GM19025 (cell line): ENCODE data around the gene TAGLN2.
"Not testable (repeated sequence)": the region's sequence is repeated elsewhere in the genome, so short reads cannot be mapped to it uniquely, and the experiment has no call there.

Experiments used
- ATAC-seq: cut with Tn5 transposase; IDR thresholded peaks from one replicate; pipeline ENCODE4 v1.9.1; 2021; ENCODE audit warnings: mild to moderate bottlenecking, low read depth, moderate library complexity; ENCODE audit not compliant: unreplicated experiment

TAGLN2 gene

GRCh38 chr1:159908031-159908940, 17.0 kb downstream of the TAGLN2 start:
- no peak for ATAC-seq

DNA sequence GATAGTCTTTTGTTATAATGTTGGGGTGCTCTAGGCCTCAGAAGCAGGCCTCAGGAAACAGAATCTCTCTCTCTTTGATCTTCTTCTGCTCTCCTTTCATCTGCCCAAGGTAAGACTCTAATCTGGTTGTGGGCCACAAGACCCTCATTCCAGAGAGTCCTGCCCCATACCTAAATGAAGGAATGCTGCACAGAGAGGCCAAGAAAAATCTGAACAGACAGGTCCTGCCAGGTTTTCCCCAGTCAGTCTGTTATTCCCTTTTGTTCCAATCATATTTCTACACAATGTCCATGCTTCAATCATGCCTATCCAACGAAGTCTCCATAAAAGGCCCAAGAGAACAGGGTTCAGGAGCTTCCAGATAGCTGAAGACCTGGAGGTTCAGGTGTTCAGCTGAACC, 18.3 kb downstream of the TAGLN2 start:
- no peak for ATAC-seq

DNA sequence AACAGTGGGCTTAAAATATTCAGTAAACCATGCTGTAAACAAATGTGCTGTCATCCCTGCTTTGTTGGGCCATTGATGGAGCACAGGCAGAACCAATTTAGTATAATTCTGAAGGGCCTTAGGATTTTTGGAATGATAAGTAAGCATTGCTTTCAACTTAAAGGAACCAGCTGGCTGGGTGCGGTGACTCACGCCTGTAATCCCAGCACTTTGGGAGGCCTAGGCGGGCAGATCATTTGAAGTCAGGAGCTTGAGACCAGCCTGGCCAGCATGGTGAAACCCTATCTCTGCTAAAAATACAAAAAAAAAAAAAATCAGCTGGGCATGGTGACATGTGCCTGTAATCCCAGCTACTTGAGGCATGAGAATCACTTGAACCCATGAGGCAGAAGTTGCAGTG, 21.3 kb downstream of the TAGLN2 start:
- not testable (repeated sequence) for ATAC-seq

DNA sequence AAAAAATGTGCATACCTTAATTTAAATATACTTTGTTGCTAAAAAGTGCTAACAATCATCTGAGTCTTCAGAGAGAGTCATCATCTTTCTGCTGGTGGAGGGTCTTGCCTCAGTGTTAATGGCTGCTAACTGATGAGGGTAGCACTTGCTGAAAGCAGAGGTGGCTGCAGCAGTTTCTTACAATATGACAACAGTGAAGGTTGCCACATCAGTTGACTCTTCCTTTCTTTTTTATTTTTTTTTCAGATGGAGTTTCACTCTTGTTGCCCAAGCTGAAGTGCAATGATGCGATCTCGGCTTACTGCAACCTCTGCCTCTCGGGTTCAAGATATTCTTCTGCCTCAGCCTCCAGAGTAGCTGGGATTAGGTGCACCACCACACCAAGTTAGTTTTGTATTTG, 22.8 kb downstream of the TAGLN2 start:
- ATAC-seq, result no peak

DNA sequence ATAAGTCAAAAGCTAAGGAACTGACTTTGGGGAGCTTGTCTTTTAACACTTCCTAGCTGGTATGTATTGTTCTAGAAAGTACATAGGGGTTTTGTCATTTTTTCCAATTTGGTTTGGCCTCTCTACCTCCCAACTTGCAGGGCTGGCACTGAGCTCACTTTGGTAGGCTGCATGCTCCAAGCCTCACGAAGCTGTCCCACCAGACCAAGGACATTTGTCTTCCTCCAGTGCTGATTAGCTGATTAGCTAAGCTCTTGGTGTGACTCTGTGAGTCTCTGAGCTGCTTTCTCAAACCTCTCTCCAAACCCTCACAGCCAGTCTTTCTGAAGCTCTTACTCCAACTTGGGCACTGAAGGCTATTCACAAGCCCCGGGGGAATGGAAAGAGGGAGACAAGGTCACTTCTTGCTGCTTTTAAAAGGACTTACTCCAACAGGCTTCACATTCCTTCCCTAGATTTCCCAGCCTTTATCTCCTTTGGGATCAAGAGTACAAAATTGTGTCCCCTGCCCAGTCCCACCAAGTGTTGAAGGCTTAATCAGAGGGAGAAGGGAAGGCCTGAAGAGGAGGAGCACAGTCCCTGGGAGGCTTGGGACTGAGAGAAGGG, 24.4 kb downstream of the TAGLN2 start:
- ATAC-seq, result no peak

DNA sequence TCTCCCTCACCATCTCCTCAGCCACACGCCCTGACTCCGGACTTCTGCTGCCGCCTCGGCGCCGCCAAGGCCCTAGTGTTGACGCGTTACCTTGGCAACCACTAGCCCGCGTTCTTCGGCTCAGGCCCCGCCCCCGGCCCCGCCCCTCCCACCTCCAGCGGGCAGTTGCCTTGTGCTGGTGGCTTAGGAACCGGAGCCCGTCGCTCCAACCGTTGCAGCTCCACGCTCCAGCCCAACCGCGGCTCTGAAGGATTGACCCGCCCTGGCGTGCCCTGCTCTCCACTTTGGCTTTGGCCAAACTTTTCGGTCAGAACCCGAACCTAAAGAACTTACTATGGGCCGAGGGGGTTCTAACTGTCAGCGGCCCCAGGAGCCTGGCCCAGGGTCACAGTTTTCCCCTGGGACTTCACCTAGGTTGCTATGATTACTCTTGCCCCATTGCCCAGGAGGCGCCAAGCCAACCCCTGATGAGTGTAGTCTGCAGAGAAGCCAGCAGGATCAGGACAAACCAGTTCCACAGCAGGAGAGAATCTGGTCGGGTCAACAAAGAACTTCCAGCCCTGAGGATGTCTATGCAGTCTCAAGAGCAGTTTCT, 25.1 kb downstream of the TAGLN2 start, which contains the start of gene CFAP45:
CFAP45 (minus strand) TSS at position 80 of the 595 bp plus-strand sequence; CDS start at position 13, 67 bp downstream.
- no peak for ATAC-seq

DNA sequence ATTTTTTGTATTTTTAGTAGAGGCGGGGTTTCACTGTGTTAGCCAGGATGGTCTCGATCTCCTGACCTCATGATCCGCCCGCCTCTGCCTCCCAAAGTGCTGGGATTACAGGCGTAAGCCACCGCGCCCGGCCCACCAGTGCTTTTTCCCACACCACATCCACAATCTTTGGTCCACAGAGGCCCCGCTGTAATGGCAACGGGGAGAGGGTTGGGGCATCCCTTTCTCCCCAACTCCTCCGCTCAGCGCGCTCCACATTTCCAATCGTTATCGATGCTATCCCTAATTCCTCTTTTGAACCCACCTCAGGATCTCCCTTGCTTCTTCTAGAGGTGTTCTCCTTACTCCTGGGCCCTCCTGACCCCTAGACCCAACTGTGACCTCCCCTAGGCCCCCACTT, 25.7 kb downstream of the TAGLN2 start:
- ATAC-seq, result not testable (repeated sequence)

- no peak for ATAC-seq
These were observed 26.8 kb downstream of the TAGLN2 start for GRCh38 chr1:159898527-159898926.

DNA sequence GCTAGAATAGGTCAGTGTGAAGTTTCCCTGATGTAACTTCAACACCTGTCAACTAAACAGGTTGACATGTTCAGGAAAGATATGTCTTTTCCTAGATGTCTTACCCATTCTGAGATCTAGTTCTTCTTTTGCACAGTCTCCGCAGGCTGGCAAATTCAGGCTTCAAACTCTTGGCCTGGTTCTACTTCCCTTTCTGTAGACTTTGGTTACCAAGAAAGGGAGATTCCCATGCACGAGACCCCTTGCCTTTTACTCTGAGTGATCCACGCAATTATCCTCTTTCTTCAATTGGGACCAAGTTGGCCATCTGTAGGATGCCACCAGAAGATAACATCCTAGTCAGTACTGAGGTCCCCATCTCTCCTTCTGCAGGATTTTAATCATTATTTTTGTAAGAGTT, 27.3 kb downstream of the TAGLN2 start:
- ATAC-seq, result no peak

DNA sequence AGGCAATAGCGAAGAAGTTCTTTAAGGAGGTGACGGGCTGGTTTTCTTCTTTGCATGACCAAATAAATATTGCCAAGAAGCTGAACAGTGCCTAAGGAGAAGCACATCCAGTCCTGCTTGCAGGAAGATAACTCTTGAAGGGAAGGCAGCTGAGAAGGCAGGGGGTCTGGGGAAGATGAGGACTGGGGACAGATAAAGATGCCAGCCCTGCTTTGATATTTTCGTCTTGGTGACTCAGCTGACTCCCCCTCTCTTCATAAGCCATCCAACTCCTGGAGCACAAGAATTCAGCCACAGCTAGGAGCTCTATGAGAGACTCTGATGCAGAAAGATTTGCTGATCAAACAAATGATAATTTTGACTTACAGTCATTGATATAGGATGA, 28.8 kb downstream of the TAGLN2 start:
- ATAC-seq, result no peak

GRCh38 chr1:159895836-159896545, 29.3 kb downstream of the TAGLN2 start:
- ATAC-seq, result no peak

DNA sequence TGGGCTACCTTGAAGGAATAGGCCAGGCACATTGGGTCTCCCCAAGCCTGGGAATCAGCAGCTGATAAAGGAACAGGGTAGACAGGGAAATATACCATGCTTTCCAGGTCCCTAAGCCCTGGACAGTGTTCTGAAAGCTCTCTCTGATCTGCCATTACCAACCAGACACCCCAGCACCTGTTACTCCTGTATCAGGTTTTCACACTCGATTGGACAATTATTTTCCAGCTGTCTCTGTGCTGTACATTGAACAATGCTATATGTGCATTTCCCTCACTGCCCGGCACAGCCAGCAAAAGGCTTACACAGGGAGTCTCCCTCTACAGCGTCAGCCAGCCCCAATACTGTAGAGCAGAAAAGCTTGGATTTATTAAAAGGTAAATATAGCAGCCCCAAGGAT, 30.0 kb downstream of the TAGLN2 start:
- no peak for ATAC-seq

DNA sequence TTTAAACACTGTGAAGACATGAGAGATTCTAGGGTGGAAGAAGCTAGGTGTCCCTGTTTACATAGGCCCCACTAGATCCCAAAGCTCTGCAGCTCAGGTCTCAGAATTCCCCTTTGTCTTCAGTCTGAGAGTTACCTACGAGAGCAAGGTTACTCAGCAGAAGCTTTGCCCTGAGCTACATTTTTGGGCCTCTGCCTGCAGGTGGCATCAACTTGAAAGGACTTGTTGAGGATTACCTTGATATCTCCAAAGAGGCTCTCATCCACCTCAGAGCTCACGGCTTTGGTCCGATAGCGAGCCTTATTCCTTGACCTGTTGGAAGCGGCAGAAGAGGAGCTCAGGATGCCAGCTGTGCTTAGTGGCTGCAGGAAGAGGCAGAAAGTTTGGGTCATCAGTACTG, 32.4 kb downstream of the TAGLN2 start:
- ATAC-seq, result no peak

DNA sequence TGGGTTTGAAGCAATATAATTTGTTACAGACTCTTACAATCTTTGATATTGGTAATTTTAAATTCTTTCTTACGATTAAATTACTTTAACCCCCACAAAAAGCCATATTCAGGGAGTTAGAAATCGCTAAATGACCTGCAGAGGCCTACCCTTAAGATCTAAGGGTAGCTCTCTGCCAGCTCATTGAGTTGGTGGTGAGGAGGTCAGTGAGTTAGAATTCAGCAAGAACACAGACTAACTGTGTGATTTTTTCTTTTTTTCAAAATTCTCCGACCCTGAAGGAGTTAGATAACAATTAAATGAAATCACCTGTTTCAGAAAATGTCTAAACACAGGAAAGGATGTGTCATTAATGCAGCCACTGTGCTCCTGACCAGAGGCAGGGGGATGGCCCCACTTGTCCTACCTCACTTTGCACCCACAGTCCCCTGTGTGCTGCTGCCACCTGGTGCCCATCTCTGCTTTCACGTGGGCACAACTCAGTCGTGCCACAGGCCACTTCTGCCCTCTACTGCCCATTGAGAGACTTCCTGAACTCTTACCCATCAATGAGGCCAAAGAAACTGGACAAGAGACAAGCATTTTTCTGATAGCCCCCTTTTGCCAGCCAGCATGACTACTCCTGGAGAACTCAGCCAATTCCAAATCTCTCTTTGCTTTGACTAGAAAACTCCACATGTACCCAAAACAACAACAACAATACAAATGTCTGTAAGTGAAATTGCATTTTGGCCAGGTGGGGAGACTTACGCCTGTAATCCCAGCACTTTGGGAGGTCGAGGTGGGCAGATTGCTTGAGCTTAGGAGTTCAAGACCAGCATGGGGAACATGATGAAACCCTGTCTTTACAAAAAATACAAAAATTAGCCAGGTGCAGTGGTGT, 33.8 kb downstream of the TAGLN2 start:
- ATAC-seq, result peak; percentile 79

DNA sequence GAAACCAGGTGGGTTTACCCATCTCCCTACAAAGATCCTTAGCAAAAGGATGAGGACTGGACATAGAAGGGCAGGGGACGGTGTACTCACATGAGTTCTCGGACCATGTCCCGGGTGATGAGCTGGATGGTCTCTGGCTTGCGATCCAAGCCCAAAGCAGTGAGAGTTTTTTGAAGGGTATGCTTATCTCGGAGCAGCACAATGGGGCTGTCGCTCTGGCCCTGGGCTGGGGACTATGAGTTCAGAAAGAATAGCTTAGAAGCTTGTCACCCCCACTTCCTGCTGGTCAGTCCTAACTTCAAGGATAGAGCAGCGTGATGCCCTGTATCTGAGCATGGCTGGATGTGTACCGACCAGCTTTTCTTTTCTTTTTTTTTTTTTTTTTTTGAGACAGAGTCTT, 34.9 kb downstream of the TAGLN2 start:
- ATAC-seq, result no peak

DNA sequence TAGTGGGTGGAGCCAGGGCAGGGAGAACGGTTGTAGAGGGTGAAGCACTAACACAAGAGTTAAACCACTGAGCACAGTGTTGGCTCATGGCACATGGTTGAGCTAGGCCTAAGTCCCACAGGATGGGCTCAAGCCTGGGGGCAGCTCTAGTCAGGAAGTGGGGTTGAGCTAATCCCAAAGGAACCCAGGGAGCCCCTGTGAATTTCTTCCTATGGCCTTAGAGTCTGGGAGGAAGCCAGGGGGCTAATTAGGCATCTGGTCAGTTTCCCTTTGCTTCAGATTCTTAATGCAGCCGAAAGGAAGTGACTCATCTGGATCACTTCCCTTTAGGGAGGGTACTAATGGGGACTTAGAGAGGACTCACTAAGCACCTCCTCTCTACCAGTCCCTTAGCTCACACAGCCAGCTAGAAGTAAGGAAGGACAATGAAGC, 35.5 kb downstream of the TAGLN2 start:
- ATAC-seq, result peak; percentile 89

DNA sequence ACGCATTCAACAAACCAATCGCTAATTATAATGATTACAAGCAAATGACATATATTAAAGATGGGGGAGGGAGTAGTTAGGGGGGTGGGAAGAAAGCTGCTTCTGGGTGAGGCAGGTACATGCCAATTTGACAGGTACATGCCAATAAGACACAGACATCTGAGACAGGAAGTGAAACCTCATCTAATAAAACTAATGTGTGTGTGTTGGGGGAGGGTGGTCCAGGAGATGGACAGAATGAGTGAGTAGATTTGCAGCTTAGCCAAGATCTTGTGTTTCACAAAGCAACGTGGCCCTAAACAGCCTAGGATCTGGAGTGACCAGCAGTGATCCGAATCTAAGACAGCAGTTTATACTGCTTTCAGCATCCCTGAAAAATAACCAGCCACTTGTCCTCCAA, 36.1 kb downstream of the TAGLN2 start:
- ATAC-seq, result no peak

GRCh38 chr1:159884296-159884695, 41.0 kb downstream of the TAGLN2 start:
- ATAC-seq, result no peak

- no peak for ATAC-seq
These were observed 42.2 kb downstream of the TAGLN2 start for GRCh38 chr1:159883134-159883533.

DNA sequence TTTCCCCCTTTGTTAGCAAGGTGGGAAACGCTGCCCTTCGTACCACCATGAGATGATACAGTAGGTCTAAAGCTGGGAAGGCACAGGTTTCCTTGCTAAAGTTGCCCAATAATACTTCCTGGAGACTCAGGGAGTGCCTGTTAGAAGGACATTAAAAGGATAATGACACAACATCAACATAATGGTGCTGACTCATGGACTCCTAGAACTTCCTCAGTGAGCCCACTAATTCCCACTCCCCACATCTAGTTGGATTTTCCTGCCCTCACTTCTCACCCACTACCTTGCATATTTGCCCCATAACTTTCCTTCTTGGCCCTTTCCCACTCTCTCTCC, 42.8 kb downstream of the TAGLN2 start:
- ATAC-seq, result no peak
